Neural crest cell (in vitro differentiated cells): Measurements from ENCODE around the gene TMEM94. TPM values are rescaled to one million over a fixed set of nuclear protein-coding genes. Genes with fewer than 3 reads are reported as not detected.

Source experiments
- DNase-seq: peaks from one replicate; pipeline ENCODE4 v3.0.0; 2021; ENCODE audit warnings: low read depth, mixed read lengths, low spot score
- H3K27ac Mint-ChIP-seq: one replicate; pipeline ENCODE4 v1.8.0; 2021; ENCODE audit warnings: mild to moderate bottlenecking, mixed read lengths; ENCODE audit not compliant: unreplicated experiment
- H3K27me3 Mint-ChIP-seq: 2 replicates; pipeline ENCODE4 v1.8.0; 2021; ENCODE audit warnings: low read depth, mild to moderate bottlenecking, mixed read lengths
- H3K36me3 Mint-ChIP-seq: 2 replicates; pipeline ENCODE4 v1.8.0; 2021; ENCODE audit warnings: low read depth, mild to moderate bottlenecking, mixed read lengths
- H3K4me1 Mint-ChIP-seq: 2 replicates; pipeline ENCODE4 v1.8.0; 2021; ENCODE audit warnings: mixed read lengths
- H3K4me3 Mint-ChIP-seq: one replicate; pipeline ENCODE4 v1.8.0; 2021; ENCODE audit warnings: mild to moderate bottlenecking, mixed read lengths
- H3K9me3 Mint-ChIP-seq: 2 replicates; pipeline ENCODE4 v1.8.0; 2021; ENCODE audit warnings: mixed read lengths
- CTCF ChIP-seq: fragments of 200-600 bp; sonication (generic); conservative IDR thresholded peaks from 2 replicates; pipeline ENCODE4 v1.5.0; 2021; ENCODE audit warnings: antibody characterized with exemption, mild to moderate bottlenecking
- total RNA-seq: library from RNA; stranded (reverse); gene quantifications from 2 replicates; pipeline ENCODE4 v1.2.1, GENCODE V29; 2021

The TMEM94 gene
- total RNA-seq, 1 donor from 2014 or later = 131 TPM

GRCh38 chr17:75535871-75536270 is 79.4 kb downstream of the TMEM94 start:
- H3K27ac Mint-ChIP-seq = no peak overlapping the region
- no peak for TF ChIP-seq CTCF
- no peaks in the 10 kb centered on the region for H3K36me3 Mint-ChIP-seq
- H3K27me3 Mint-ChIP-seq = no peaks in the 10 kb centered on the region
- H3K4me3 Mint-ChIP-seq = no peak overlapping the region
- no peaks in the 10 kb centered on the region for H3K9me3 Mint-ChIP-seq
- peaks cover 15% of the 10 kb centered on the region for H3K4me1 Mint-ChIP-seq
- no peak for DNase-seq

DNA sequence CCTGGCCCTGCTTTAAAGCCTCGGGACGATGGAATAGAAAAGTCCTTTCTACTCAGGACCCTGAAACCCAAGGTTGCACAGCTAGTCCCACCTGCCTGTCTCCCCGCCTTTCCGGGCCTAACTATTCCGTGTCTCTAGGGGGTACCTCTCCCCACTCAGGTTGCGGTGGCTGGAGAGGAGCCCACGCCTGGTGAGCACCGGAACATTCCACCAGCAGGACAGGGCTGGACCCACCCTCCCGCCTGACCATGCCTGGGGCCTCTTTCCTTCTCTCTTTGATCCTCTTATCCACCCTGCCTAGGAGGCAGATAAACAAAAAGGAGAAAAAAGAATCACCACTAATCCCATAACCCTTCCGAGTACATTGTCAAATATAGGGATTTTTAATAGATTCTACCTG is 79.9 kb downstream of the TMEM94 start:
- H3K9me3 Mint-ChIP-seq = no peaks in the 10 kb centered on the region
- no peaks in the 10 kb centered on the region for H3K36me3 Mint-ChIP-seq
- TF ChIP-seq CTCF = no peak
- H3K27ac Mint-ChIP-seq = no peak overlapping the region
- DNase-seq = no peak
- no peak overlapping the region for H3K4me3 Mint-ChIP-seq
- H3K27me3 Mint-ChIP-seq = no peaks in the 10 kb centered on the region
- peaks cover 17% of the 10 kb centered on the region for H3K4me1 Mint-ChIP-seq

DNA sequence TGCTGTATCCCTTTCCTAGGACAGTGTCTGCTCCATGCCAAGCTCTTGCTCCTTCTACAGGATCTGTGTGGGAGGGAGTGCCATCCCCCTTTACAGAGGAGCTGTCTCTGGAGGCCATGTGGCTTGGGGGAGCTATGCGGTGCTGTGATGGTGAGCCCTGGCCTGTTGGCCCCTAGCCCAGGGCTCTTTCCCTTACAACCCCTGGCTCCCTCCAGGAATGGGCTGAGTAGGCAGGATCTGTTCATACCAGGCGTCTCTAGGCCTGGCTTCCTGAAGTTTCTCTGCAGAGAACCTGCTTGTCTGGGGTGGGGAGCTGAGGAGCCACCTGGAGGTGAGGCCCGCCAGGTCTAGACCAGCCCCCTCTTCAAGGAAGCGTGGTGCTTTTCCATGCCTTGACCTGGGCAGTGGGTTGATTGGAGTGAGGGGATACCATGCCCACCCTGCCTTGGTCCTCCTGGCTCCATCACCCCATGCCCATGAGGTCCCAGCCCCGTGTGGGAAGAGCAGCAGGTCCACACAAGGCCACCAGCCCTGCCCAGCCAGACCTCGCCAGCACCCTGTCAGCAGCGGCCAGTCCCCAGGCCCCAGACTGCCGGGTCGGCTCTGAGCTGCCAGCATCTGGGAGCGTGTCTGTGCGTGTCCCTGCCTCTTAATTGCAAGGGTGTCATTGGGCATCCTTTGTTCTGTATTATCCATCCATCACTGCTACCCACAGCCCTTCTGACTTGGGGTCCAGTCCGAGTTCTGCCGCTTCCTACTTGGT is 83.7 kb downstream of the TMEM94 start:
- H3K36me3 Mint-ChIP-seq = no peaks in the 10 kb centered on the region
- no peaks in the 10 kb centered on the region for H3K27me3 Mint-ChIP-seq
- no peak for TF ChIP-seq CTCF
- H3K9me3 Mint-ChIP-seq = no peaks in the 10 kb centered on the region
- H3K27ac Mint-ChIP-seq = no peak overlapping the region
- DNase-seq = no peak
- peaks cover 6% of the 10 kb centered on the region for H3K4me1 Mint-ChIP-seq
- H3K4me3 Mint-ChIP-seq = no peak overlapping the region

GRCh38 chr17:75540923-75541503 is 84.6 kb downstream of the TMEM94 start:
- no peak overlapping the region for H3K27ac Mint-ChIP-seq
- no peak for DNase-seq
- H3K4me1 Mint-ChIP-seq = peaks cover 6% of the 10 kb centered on the region
- no peaks in the 10 kb centered on the region for H3K36me3 Mint-ChIP-seq
- no peak overlapping the region for H3K4me3 Mint-ChIP-seq
- no peak for TF ChIP-seq CTCF
- no peaks in the 10 kb centered on the region for H3K27me3 Mint-ChIP-seq
- H3K9me3 Mint-ChIP-seq = no peaks in the 10 kb centered on the region

- no peak for TF ChIP-seq CTCF
- no peak overlapping the region for H3K4me3 Mint-ChIP-seq
- no peaks in the 10 kb centered on the region for H3K9me3 Mint-ChIP-seq
- H3K27ac Mint-ChIP-seq = peak overlapping the region; percentile 75
- peaks cover 6% of the 10 kb centered on the region for H3K4me1 Mint-ChIP-seq
- no peak for DNase-seq
- no peaks in the 10 kb centered on the region for H3K36me3 Mint-ChIP-seq
- no peaks in the 10 kb centered on the region for H3K27me3 Mint-ChIP-seq
Measured at GRCh38 chr17:75542229-75542628, 85.8 kb downstream of the TMEM94 start.
